K562 (cell line): Measurements from ENCODE around the gene TMEM266. TPM values are rescaled to one million over a fixed set of nuclear protein-coding genes. Genes with fewer than 3 reads are reported as not detected.

Experiments used
- ATAC-seq: fragments of 200-7000 bp; cut with Tn5 transposase; 3 replicates; pipeline ENCODE4 v1.9.1; 2020; ENCODE audit warnings: moderate library complexity
- BruUV-seq: library from RNA; stranded (reverse); fragments of 400-500 nt; replicated peaks from 2 replicates; lab custom pipeline; 2021; lab: Mats Ljungman, UMichigan
- CTCF ChIA-PET: fragments of 300-600 bp; formaldehyde crosslinking; extraction: SDS; loops from one replicate; lab custom pipeline; 2021; ENCODE audit warnings: low intra/inter-chr PET ratio; lab: Yijun Ruan, JAX
- POLR2A ChIA-PET: fragments of 300-600, 350-650 bp; sonication (Branson Sonifier 250); formaldehyde crosslinking; extraction: SDS; loops from one replicate; lab custom pipeline; 2021; ENCODE audit warnings: antibody characterized with exemption, inconsistent platforms; lab: Yijun Ruan, JAX
- DNase-seq, 4 experiments: peaks; one replicate each; pipeline versions ENCODE4 v3.0.0 to v3.0.0-alpha.2; 2011 to 2018; ENCODE audit warnings: low spot score in 3 of 4, mixed read lengths in 3 of 4; ENCODE audit errors: extremely low read depth in 1 of 4
- FAIRE-seq: peaks from 2 replicates; lab custom pipeline; 2011; peaks lifted over from hg19 to GRCh38; lab: Jason Lieb, UNC
- H2AFZ ChIP-seq: 2 replicates; pipeline ENCODE4 v1.6.0; 2011; ENCODE audit warnings: low read depth, low read length, control low read depth, inconsistent platforms
- H3K27ac ChIP-seq: fragments of 200-600 bp; 3 replicates; pipeline ENCODE4 v1.8.0; 2011; ENCODE audit warnings: low read depth, mild to moderate bottlenecking, control low read depth, inconsistent platforms, low read length, moderate library complexity, mixed read lengths; ENCODE audit errors: extremely low read depth
- H3K27me3 ChIP-seq, 2 experiments: fragments of 300-600 bp in 1 of 2; 2 replicates in 1 of 2; 3 replicates in 1 of 2; pipeline versions ENCODE4 v1.6.0 to v1.8.0; 2011; ENCODE audit warnings: inconsistent platforms in 2 of 2, low read length in 2 of 2, mild to moderate bottlenecking in 1 of 2, mixed read lengths in 1 of 2, moderate library complexity in 1 of 2; ENCODE audit not compliant: control insufficient read depth in 2 of 2, insufficient read depth in 2 of 2
- H3K36me3 ChIP-seq: fragments of 300-600 bp; 3 replicates; pipeline ENCODE4 v1.8.0; 2011; ENCODE audit warnings: mild to moderate bottlenecking, low read length, inconsistent platforms; ENCODE audit not compliant: control insufficient read depth, insufficient read depth
- H3K4me1 ChIP-seq, 2 experiments: fragments of 200-600 bp in 1 of 2; replicated peaks in 1 of 2; 2 replicates in 1 of 2; 3 replicates in 1 of 2; pipeline versions ENCODE4 v1.5.1 to v1.8.0; 2011; ENCODE audit warnings: inconsistent platforms in 2 of 2, low read length in 2 of 2, mild to moderate bottlenecking in 1 of 2, mixed read lengths in 1 of 2, moderate library complexity in 1 of 2; ENCODE audit not compliant: control insufficient read depth in 2 of 2, insufficient read depth in 2 of 2
- H3K4me2 ChIP-seq: 2 replicates; pipeline ENCODE4 v1.6.1; 2011; ENCODE audit warnings: low read length, control low read depth, inconsistent platforms, mixed read lengths; ENCODE audit not compliant: insufficient read depth
- H3K4me3 ChIP-seq: fragments of 200-600 bp; sonication (generic), shearing (Covaris generic); 2 replicates; pipeline ENCODE4 v1.5.1; 2016; ENCODE audit warnings: control low read depth, inconsistent platforms
- H3K79me2 ChIP-seq: fragments of 200-600 bp; 3 replicates; pipeline ENCODE4 v1.8.0; 2011; ENCODE audit warnings: low read length, inconsistent platforms; ENCODE audit not compliant: control insufficient read depth, insufficient read depth
- H3K9ac ChIP-seq, 2 experiments: 2 replicates each; pipeline versions ENCODE4 v1.6.0 to v1.6.1; 2011; ENCODE audit warnings: low read depth in 2 of 2, low read length in 2 of 2, control low read depth in 1 of 2, inconsistent platforms in 1 of 2, mild to moderate bottlenecking in 1 of 2, mixed read lengths in 1 of 2; ENCODE audit not compliant: insufficient read depth in 1 of 2
- H3K9me1 ChIP-seq: one replicate; pipeline ENCODE4 v1.6.0; 2011; ENCODE audit warnings: inconsistent platforms, mild to moderate bottlenecking, low read length, moderate library complexity; ENCODE audit not compliant: control insufficient read depth, insufficient read depth
- H3K9me3 ChIP-seq: replicated peaks from 2 replicates; pipeline ENCODE4 v1.5.1; 2011; ENCODE audit warnings: low read depth, low read length, inconsistent platforms; ENCODE audit not compliant: control insufficient read depth, insufficient read depth
- H4K20me1 ChIP-seq: replicated peaks from 2 replicates; pipeline ENCODE4 v1.6.1; 2011; ENCODE audit warnings: low read length, inconsistent platforms, mixed read lengths; ENCODE audit not compliant: control insufficient read depth, insufficient read depth
- CLOCK ChIP-seq: fragments of 250-450 bp; sonication (Bioruptor Pico); IDR thresholded peaks from 2 replicates; pipeline ENCODE4 v1.4.0; 2020; ENCODE audit warnings: mild to moderate bottlenecking, moderate library complexity, borderline replicate concordance
- FIP1L1 ChIP-seq: fragments of 200-400 bp; formaldehyde crosslinking; IDR thresholded peaks from 2 replicates; pipeline ENCODE4 v1.6.1; 2018; ENCODE audit warnings: mild to moderate bottlenecking, low read depth, low read length; ENCODE audit not compliant: poor library complexity, severe bottlenecking
- HMGN3 ChIP-seq: IDR thresholded peaks from 2 replicates; pipeline ENCODE4 v1.6.1; 2011; ENCODE audit warnings: borderline replicate concordance, low read depth, mild to moderate bottlenecking, mixed read lengths, low read length; ENCODE audit not compliant: insufficient read length; ENCODE audit errors: extremely low read depth
- HNRNPH1 ChIP-seq: fragments of 200-400 bp; formaldehyde crosslinking; optimal IDR thresholded peaks from 2 replicates; pipeline ENCODE3; 2017; ENCODE audit warnings: low read depth, mild to moderate bottlenecking, low read length, moderate library complexity
- MEF2D ChIP-seq: conservative IDR thresholded peaks from 2 replicates; pipeline ENCODE4 v1.6.1; 2016; ENCODE audit warnings: low read depth, missing genetic modification characterization, missing compliant biosample characterization
- POLR2G ChIP-seq: fragments of 200-400 bp; formaldehyde crosslinking; IDR thresholded peaks from 2 replicates; pipeline ENCODE4 v1.6.1; 2017; ENCODE audit warnings: low read depth, mild to moderate bottlenecking, antibody characterized with exemption, low read length, moderate library complexity
- ZNF3 ChIP-seq: fragments of 250-450 bp; sonication (Bioruptor Pico); IDR thresholded peaks from 2 replicates; pipeline ENCODE4 v1.5.0; 2021; ENCODE audit warnings: mild to moderate bottlenecking, moderate library complexity
- WGBS: fragments of 100-300 bp; shearing (Covaris generic); methylation state at CpG from one replicate; pipeline ENCODE4 v1.1.6; 2016; ENCODE audit warnings: low coverage, mixed read lengths; ENCODE audit not compliant: insufficient coverage; ENCODE audit errors: missing lambda C conversion rate; 5-methylcytosine and 5-hydroxymethylcytosine counted together
- in situ Hi-C: fragments of 300-500 bp; cut with MboI; formaldehyde crosslinking; loops from 4 replicates; pipeline ENCODE4 v1.15.0; 2018; ENCODE audit warnings: inconsistent platforms, mixed read lengths
- intact Hi-C: fragments of 100-400 bp; cut with micrococcal nuclease; formaldehyde crosslinking; loops from 2 replicates; pipeline ENCODE4 v1.14.2; 2022
- polyA plus RNA-seq, 8 experiments: library from polyadenylated mRNA; depleted of rRNA in 4 of 8; stranded (reverse) in 5 of 8; unstranded in 3 of 8; fragments of >200 nt; fragmentation: Nextera tagmentation in 2 of 8; fragmentation: Illumina TruSeq in 1 of 8; extraction: Ambion mirVana in 2 of 8; extraction: Trizol in 1 of 8; gene quantifications; 2 replicates each; pipeline versions ENCODE4 v1.2.1 to v1.2.3, GENCODE V29; 2011 to 2014; ENCODE audit warnings: inconsistent platforms in 1 of 8, missing spikeins in 1 of 8
- total RNA-seq, 7 experiments: library from RNA; depleted of rRNA in 6 of 7; stranded (reverse); fragments of >200 nt in 6 of 7; fragmentation: Illumina TruSeq in 2 of 7; extraction: Trizol in 2 of 7; gene quantifications; 2 replicates each; pipeline versions ENCODE4 v1.2.1 to v1.2.3, GENCODE V29; 2011 to 2021; ENCODE audit warnings: low replicate concordance in 1 of 7
- TF ChIP-seq, protein P1 (sequence below): sonication (generic); formaldehyde crosslinking; IDR thresholded peaks from 2 replicates; pipeline ENCODE4 v1.8.0; 2022; ENCODE audit warnings: mild to moderate bottlenecking, missing genetic modification reagents, borderline replicate concordance

Gene TMEM266
- total and polyA plus RNA-seq, 9 of the 15 experiments (the other 6 are each of a cell fraction or from before 2014, with no cell fraction given): not detected

DNA sequence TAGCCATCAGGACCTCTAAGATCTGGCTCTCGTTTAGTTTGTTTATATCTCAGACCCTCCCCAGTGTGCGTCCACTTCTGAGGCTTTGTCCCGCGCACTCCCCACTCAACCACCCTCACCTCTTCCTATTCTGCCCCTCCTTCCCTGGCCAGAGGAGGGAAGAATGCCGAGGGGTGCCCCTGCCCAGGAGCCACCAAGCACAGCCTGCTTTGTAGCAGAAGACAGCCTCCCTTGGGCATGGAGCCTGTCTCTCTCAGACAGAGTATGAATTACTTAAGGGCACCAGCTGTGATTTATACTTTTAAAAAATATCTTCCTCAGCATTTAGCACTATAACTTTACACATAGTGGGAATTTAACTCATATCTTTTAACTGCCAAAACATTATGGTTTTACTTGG is 6.0 kb downstream of the TMEM266 start:
- FAIRE-seq: no peak
- no peak overlapping the region for H3K27ac ChIP-seq
- H3K9ac ChIP-seq: no peak overlapping the region
- intact Hi-C loops: no loop called here
- no peaks in the 10 kb centered on the region for H3K9me3 ChIP-seq
- H3K4me2 ChIP-seq: no peak overlapping the region
- DNase-seq: no peak
- H3K27me3 ChIP-seq: peaks cover 24 to 40% of the 10 kb centered on the region in 2 experiments
- ChIA-PET POLR2A (interaction anchor here (0.6 to 0.9 kb wide), 3 partner anchors 12 to 348 kb away, joined by 3 to 4 read pairs (median 3); no protein-coding TSS in a partner anchor), CTCF (no interaction called here)
- BruUV-seq: no TSS peak
- H2AFZ ChIP-seq: no peak overlapping the region
- H3K36me3 ChIP-seq: no peaks in the 10 kb centered on the region
- TF ChIP-seq CLOCK (CRISPR knock-in tag) (no peak), ZNF3 (no peak), MEF2D (tag) (no peak), HMGN3 (no peak), POLR2G (no peak), HNRNPH1 (no peak), FIP1L1 (no peak)
- TF ChIP-seq, protein P1, sequence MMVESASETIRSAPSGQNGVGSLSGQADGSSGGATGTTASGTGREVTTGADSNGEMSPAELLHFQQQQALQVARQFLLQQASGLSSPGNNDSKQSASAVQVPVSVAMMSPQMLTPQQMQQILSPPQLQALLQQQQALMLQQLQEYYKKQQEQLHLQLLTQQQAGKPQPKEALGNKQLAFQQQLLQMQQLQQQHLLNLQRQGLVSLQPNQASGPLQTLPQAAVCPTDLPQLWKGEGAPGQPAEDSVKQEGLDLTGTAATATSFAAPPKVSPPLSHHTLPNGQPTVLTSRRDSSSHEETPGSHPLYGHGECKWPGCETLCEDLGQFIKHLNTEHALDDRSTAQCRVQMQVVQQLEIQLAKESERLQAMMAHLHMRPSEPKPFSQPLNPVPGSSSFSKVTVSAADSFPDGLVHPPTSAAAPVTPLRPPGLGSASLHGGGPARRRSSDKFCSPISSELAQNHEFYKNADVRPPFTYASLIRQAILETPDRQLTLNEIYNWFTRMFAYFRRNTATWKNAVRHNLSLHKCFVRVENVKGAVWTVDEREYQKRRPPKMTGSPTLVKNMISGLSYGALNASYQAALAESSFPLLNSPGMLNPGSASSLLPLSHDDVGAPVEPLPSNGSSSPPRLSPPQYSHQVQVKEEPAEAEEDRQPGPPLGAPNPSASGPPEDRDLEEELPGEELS (CRISPR knock-in tag): no peak
- ATAC-seq: no peak
- H4K20me1 ChIP-seq: peaks cover under 1% of the 10 kb centered on the region; the same call in 1 of the 2 replicates
- in situ Hi-C loops: no loop called here
- H3K4me3 ChIP-seq: no peak overlapping the region
- no peaks in the 10 kb centered on the region for H3K4me1 ChIP-seq
- H3K9me1 ChIP-seq: no peaks in the 10 kb centered on the region
- no peaks in the 10 kb centered on the region for H3K79me2 ChIP-seq
- WGBS: 0% methylated on average over 5 of the region's 5 CpGs
